Keratinocyte (primary cell): ENCODE measurements around the gene TLE7. TPM values are rescaled to one million over a fixed set of nuclear protein-coding genes. Genes with fewer than 3 reads are reported as not detected.

Experiments used
- DNase-seq: peaks from one replicate; pipeline ENCODE4 v3.0.0-alpha.2; 2011; ENCODE audit warnings: low read depth, missing footprints, low spot score
- FAIRE-seq: peaks from 2 replicates; lab custom pipeline; 2011; peaks lifted over from hg19 to GRCh38; lab: Jason Lieb, UNC
- H2AFZ ChIP-seq: 2 replicates; pipeline ENCODE4 v1.6.0; 2012; ENCODE audit warnings: low read length, control low read depth, inconsistent platforms; ENCODE audit not compliant: control insufficient read depth
- H3K27ac ChIP-seq: 2 replicates; pipeline ENCODE4 v1.5.1; 2011; ENCODE audit warnings: low read length; ENCODE audit not compliant: control insufficient read depth, insufficient read depth
- H3K27me3 ChIP-seq: 3 replicates; pipeline ENCODE4 v1.6.0; 2011; ENCODE audit warnings: low read length; ENCODE audit not compliant: control insufficient read depth, insufficient read depth; ENCODE audit errors: extremely low read depth
- H3K36me3 ChIP-seq, 2 experiments: 2 replicates in 1 of 2; 3 replicates in 1 of 2; pipeline ENCODE4 v1.5.1; 2011; ENCODE audit warnings: low read length in 2 of 2, mild to moderate bottlenecking in 1 of 2; ENCODE audit not compliant: control insufficient read depth in 2 of 2, insufficient read depth in 2 of 2; ENCODE audit errors: extremely low read depth in 1 of 2
- H3K4me1 ChIP-seq: 3 replicates; pipeline ENCODE4 v1.5.1; 2011; ENCODE audit warnings: low read length; ENCODE audit not compliant: control insufficient read depth, insufficient read depth; ENCODE audit errors: extremely low read depth
- H3K4me2 ChIP-seq: 3 replicates; pipeline ENCODE4 v1.6.0; 2011; ENCODE audit warnings: low read depth, low read length; ENCODE audit not compliant: control insufficient read depth, insufficient read depth; ENCODE audit errors: extremely low read depth
- H3K4me3 ChIP-seq, 3 experiments: fragments of 200-600 bp in 1 of 3; sonication (generic) in 1 of 3; 2 replicates in 2 of 3; 3 replicates in 1 of 3; pipeline ENCODE4 v1.5.1; 2011 to 2016; ENCODE audit warnings: low read length in 3 of 3, mild to moderate bottlenecking in 3 of 3, control low read depth in 2 of 3, inconsistent platforms in 1 of 3, low read depth in 1 of 3, mixed read lengths in 1 of 3, mixed run types in 1 of 3, moderate library complexity in 1 of 3; ENCODE audit not compliant: control insufficient read depth in 2 of 3, insufficient read depth in 2 of 3; ENCODE audit errors: extremely low read depth in 1 of 3
- H3K79me2 ChIP-seq: 2 replicates; pipeline ENCODE4 v1.6.0; 2012; ENCODE audit warnings: low read length; ENCODE audit not compliant: control insufficient read depth, insufficient read depth
- H3K9ac ChIP-seq: 3 replicates; pipeline ENCODE4 v1.6.0; 2011; ENCODE audit warnings: low read length; ENCODE audit not compliant: control insufficient read depth, insufficient read depth; ENCODE audit errors: extremely low read depth
- H3K9me1 ChIP-seq: 3 replicates; pipeline ENCODE4 v1.6.0; 2011; ENCODE audit warnings: low read length; ENCODE audit not compliant: control insufficient read depth, insufficient read depth; ENCODE audit errors: extremely low read depth
- H3K9me3 ChIP-seq: 2 replicates; pipeline ENCODE4 v1.5.1; 2012; ENCODE audit warnings: low read depth, low read length; ENCODE audit not compliant: control insufficient read depth
- H4K20me1 ChIP-seq: 3 replicates; pipeline ENCODE4 v1.6.0; 2011; ENCODE audit warnings: low read length; ENCODE audit not compliant: control insufficient read depth, insufficient read depth; ENCODE audit errors: extremely low read depth
- EZH2 ChIP-seq: IDR thresholded peaks from one replicate; pipeline ENCODE4 v1.6.1; 2012; ENCODE audit warnings: inconsistent platforms, mild to moderate bottlenecking, low read length, moderate library complexity
- dilution Hi-C: fragments of 300-500 bp; cut with MboI; formaldehyde crosslinking; loops from one replicate; pipeline ENCODE4 v1.7.0; 2020; ENCODE audit warnings: low sequenced_read_pairs; ENCODE audit not compliant: extremely low pct_ligation_motif_present
- polyA plus RNA-seq, 5 experiments: library from polyadenylated mRNA; depleted of rRNA in 3 of 5; stranded (reverse) in 3 of 5; stranded (forward) in 1 of 5; unstranded in 1 of 5; fragments of >200 nt; gene quantifications; 1 replicate in 1 of 5; 2 replicates in 3 of 5; 3 replicates in 1 of 5; pipeline versions ENCODE4 v1.2.1 to v1.2.3, GENCODE V29; 2011 to 2012; ENCODE audit warnings: missing spikeins in 2 of 5, low read depth in 1 of 5, low replicate concordance in 1 of 5
- TF ChIP-seq, protein P1 (sequence below), 3 experiments: IDR thresholded peaks in 1 of 3; conservative IDR thresholded peaks in 1 of 3; optimal IDR thresholded peaks in 1 of 3; 2 replicates in 2 of 3; 3 replicates in 1 of 3; pipeline versions ENCODE3 to v1.5.1; 2011; ENCODE audit warnings: low read length in 3 of 3, mild to moderate bottlenecking in 3 of 3, moderate library complexity in 2 of 3, control low read depth in 1 of 3, inconsistent platforms in 1 of 3; ENCODE audit not compliant: insufficient read depth in 2 of 3; ENCODE audit errors: extremely low read depth in 1 of 3

TLE7 gene
- polyA plus RNA-seq, 1 donor (not counting 4 experiments of a cell fraction or from before 2014, with no cell fraction given): not detected

DNA sequence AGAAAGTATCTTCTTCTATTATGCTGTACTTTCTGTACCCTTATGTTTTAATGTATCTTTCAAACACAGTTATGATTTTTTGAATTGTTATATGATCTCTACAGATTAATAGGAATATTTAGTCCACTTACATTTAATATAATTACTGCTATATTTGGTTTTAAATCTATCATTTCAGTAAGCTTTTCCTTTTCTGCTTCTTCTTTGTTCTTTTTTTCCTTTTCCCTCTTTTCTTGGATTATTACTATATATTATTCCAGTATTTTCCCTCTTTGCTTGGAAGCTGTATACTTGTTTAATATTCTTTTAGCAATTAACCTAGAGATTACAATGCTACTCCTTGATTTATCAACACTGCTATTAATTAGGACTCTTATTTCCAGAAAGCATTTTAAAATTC, 13.5 kb downstream of the TLE7 start:
- H3K4me3 ChIP-seq: no peak overlapping the region
- no peak overlapping the region for H3K4me2 ChIP-seq
- H3K27me3 ChIP-seq: peaks cover 7% of the 10 kb centered on the region
- H3K9ac ChIP-seq: no peak overlapping the region
- no peak overlapping the region for H3K27ac ChIP-seq
- no peak for DNase-seq
- no peak for FAIRE-seq
- H3K36me3 ChIP-seq: no peaks in the 10 kb centered on the region
- H3K9me3 ChIP-seq: no peaks in the 10 kb centered on the region
- TF ChIP-seq EZH2: no peak
- TF ChIP-seq, protein P1, sequence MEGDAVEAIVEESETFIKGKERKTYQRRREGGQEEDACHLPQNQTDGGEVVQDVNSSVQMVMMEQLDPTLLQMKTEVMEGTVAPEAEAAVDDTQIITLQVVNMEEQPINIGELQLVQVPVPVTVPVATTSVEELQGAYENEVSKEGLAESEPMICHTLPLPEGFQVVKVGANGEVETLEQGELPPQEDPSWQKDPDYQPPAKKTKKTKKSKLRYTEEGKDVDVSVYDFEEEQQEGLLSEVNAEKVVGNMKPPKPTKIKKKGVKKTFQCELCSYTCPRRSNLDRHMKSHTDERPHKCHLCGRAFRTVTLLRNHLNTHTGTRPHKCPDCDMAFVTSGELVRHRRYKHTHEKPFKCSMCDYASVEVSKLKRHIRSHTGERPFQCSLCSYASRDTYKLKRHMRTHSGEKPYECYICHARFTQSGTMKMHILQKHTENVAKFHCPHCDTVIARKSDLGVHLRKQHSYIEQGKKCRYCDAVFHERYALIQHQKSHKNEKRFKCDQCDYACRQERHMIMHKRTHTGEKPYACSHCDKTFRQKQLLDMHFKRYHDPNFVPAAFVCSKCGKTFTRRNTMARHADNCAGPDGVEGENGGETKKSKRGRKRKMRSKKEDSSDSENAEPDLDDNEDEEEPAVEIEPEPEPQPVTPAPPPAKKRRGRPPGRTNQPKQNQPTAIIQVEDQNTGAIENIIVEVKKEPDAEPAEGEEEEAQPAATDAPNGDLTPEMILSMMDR (optimal IDR thresholded peaks at IDR 0.05 in 1 of 3, IDR thresholded peaks at IDR 0.05 in 1 of 3, conservative IDR thresholded peaks at IDR 0.05 in 1 of 3; ENCODE audit: extremely low read depth in 1 of 3, insufficient read depth in 2 of 3, low read length in 3 of 3): no peak
- no peak overlapping the region for H2AFZ ChIP-seq
- no peaks in the 10 kb centered on the region for H3K79me2 ChIP-seq
- dilution Hi-C loops: no loop called here
- H3K9me1 ChIP-seq: no peaks in the 10 kb centered on the region
- no peaks in the 10 kb centered on the region for H4K20me1 ChIP-seq
- H3K4me1 ChIP-seq: no peaks in the 10 kb centered on the region

DNA sequence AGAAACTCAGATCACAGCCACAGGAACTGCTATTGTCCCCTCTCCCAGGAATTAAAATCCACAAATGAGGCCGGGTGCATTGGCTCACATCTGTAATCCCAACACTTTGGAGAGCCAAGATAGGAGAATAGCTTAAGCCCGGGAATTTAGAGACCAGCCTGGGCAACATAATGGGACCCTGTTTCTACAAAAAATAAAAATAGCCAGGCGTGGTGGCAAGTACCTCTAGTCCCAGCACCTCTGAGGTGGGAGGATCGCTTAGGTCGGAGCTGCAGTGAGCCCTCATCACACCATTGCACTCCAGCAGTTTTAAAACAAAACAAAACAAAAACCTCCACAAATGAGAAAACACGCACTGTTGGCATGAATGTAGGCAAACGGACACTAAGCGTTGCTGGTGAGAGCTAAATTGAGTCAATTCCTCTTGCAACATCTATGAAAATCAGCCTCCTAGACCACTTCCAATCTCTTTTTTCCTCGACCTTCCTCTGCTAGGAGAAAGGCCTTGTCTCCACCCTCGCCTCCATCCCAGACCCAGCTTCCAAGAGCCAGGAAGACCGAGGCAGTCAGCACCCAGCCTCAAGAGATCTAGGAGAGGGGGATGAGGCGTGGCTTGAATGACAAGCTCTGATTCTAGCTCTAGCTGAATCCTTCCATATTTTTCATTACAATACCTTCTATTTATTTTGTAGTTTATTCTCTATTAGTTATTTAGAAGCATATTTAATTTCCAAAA, 14.8 kb downstream of the TLE7 start:
- no peaks in the 10 kb centered on the region for H3K4me1 ChIP-seq
- H3K27me3 ChIP-seq: peaks cover 7% of the 10 kb centered on the region
- DNase-seq (no peak), FAIRE-seq (no peak)
- no peak overlapping the region for H3K4me2 ChIP-seq
- no peaks in the 10 kb centered on the region for H3K9me1 ChIP-seq
- no peaks in the 10 kb centered on the region for H3K79me2 ChIP-seq
- H3K27ac ChIP-seq: no peak overlapping the region
- no peaks in the 10 kb centered on the region for H3K36me3 ChIP-seq
- TF ChIP-seq, protein P1 (optimal IDR thresholded peaks at IDR 0.05 in 1 of 3, IDR thresholded peaks at IDR 0.05 in 1 of 3, conservative IDR thresholded peaks at IDR 0.05 in 1 of 3; ENCODE audit: extremely low read depth in 1 of 3, insufficient read depth in 2 of 3, low read length in 3 of 3): no peak
- H4K20me1 ChIP-seq: no peaks in the 10 kb centered on the region
- H2AFZ ChIP-seq: no peak overlapping the region
- no peaks in the 10 kb centered on the region for H3K9me3 ChIP-seq
- dilution Hi-C loops: no loop called here
- H3K4me3 ChIP-seq: no peak overlapping the region
- no peak overlapping the region for H3K9ac ChIP-seq
